KMS-11 (cell line): ENCODE results near the gene PECR.

Source experiments
- H2AFZ ChIP-seq: fragments of 200-600 bp; sonication (generic); 2 replicates; pipeline ENCODE4 v1.6.1; 2016; ENCODE audit warnings: antibody characterized with exemption, mixed run types, low read depth
- H3K27ac ChIP-seq: fragments of 200-600 bp; sonication (generic); 2 replicates; pipeline ENCODE4 v1.6.1; 2016; ENCODE audit warnings: mild to moderate bottlenecking, mixed run types
- H3K27me3 ChIP-seq: fragments of 200-600 bp; sonication (generic); 2 replicates; pipeline ENCODE4 v1.6.1; 2017; ENCODE audit warnings: mild to moderate bottlenecking, low read depth, mixed run types, moderate library complexity; ENCODE audit not compliant: insufficient read depth
- H3K36me3 ChIP-seq: fragments of 200-600 bp; sonication (generic); 2 replicates; pipeline ENCODE4 v1.6.1; 2017; ENCODE audit warnings: mild to moderate bottlenecking, mixed run types; ENCODE audit not compliant: insufficient read depth
- H3K4me1 ChIP-seq: fragments of 200-600 bp; sonication (generic); 2 replicates; pipeline ENCODE4 v1.6.1; 2016; ENCODE audit warnings: mild to moderate bottlenecking, low read depth, mixed run types; ENCODE audit not compliant: poor library complexity, severe bottlenecking
- H3K4me2 ChIP-seq: fragments of 200-600 bp; sonication (generic); 2 replicates; pipeline ENCODE4 v1.7.0; 2016; ENCODE audit warnings: mild to moderate bottlenecking, mixed run types
- H3K4me3 ChIP-seq: fragments of 200-600 bp; sonication (generic); IDR thresholded peaks from 2 replicates; pipeline ENCODE4 v1.6.1; 2017; ENCODE audit warnings: low read depth, low read length, mixed read lengths; ENCODE audit not compliant: insufficient read depth
- H3K79me2 ChIP-seq: fragments of 200-600 bp; sonication (generic); 2 replicates; pipeline ENCODE4 v1.6.1; 2016; ENCODE audit warnings: low read depth, mixed run types; ENCODE audit not compliant: insufficient read depth
- H3K9ac ChIP-seq: fragments of 200-600 bp; sonication (generic); 2 replicates; pipeline ENCODE4 v1.6.1; 2016; ENCODE audit warnings: mild to moderate bottlenecking, mixed run types
- H4K20me1 ChIP-seq: fragments of 200-600 bp; sonication (generic); 2 replicates; pipeline ENCODE4 v1.6.1; 2016; ENCODE audit warnings: mild to moderate bottlenecking, mixed run types; ENCODE audit not compliant: insufficient read depth
- CTCF ChIP-seq: fragments of 200-600 bp; sonication (generic); conservative IDR thresholded peaks from 2 replicates; pipeline ENCODE4 v1.6.1; 2017; ENCODE audit warnings: low read depth, mild to moderate bottlenecking, antibody characterized with exemption, low read length, moderate library complexity, mixed read lengths

Gene PECR

DNA sequence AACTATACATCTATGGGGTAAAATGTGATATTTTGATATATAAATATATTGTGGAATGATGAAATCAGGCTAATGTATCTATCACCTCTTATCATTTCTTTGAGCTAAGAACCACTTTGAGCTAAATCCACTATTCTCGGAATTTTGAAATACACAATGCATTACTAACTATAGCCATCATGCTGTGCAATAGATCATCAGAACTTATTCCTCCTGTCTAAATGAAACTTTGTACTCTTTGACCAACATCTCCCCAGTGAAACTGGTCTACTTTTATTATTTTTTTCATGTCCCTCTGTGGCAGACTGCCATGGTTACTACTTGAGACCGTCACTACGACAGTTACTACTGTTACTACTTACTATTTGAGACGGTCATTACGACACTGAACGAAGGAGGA, 11.4 kb downstream of the PECR start:
- H3K79me2 ChIP-seq = no peaks in the 10 kb centered on the region
- no peak overlapping the region for H2AFZ ChIP-seq
- TF ChIP-seq CTCF = no peak
- no peak overlapping the region for H3K4me2 ChIP-seq
- no peak overlapping the region for H3K9ac ChIP-seq
- no peaks in the 10 kb centered on the region for H3K4me1 ChIP-seq
- no peaks in the 10 kb centered on the region for H3K27me3 ChIP-seq
- no peaks in the 10 kb centered on the region for H4K20me1 ChIP-seq
- no peaks in the 10 kb centered on the region for H3K36me3 ChIP-seq
- H3K27ac ChIP-seq = no peak overlapping the region
- H3K4me3 ChIP-seq = no peak overlapping the region

DNA sequence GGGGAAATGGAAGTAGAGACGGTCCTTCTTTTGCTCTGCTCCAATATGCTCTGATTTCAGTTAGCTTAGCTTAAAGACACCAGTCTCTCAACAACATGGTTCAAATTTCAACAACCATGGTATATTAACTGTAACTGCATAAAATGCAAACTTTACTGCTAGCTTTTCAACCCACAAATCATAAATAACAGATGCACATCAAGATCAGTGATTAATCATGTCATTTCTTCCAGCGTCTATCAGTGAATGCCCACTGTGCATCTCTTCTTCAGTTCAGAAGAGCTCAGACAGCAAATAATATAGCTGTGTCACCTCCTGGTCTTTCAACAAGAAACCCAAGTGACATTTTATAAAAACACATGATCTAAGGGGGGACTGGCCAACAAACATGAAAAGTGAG, 12.6 kb downstream of the PECR start:
- H3K36me3 ChIP-seq = no peaks in the 10 kb centered on the region
- no peaks in the 10 kb centered on the region for H3K79me2 ChIP-seq
- no peak overlapping the region for H3K9ac ChIP-seq
- no peaks in the 10 kb centered on the region for H3K27me3 ChIP-seq
- H3K27ac ChIP-seq = no peak overlapping the region
- no peak for TF ChIP-seq CTCF
- H4K20me1 ChIP-seq = no peaks in the 10 kb centered on the region
- no peak overlapping the region for H2AFZ ChIP-seq
- no peak overlapping the region for H3K4me2 ChIP-seq
- H3K4me1 ChIP-seq = no peaks in the 10 kb centered on the region
- H3K4me3 ChIP-seq = no peak overlapping the region

GRCh38 chr2:216066230-216066629, 15.4 kb downstream of the PECR start:
- H3K36me3 ChIP-seq = no peaks in the 10 kb centered on the region
- H3K4me1 ChIP-seq = peaks cover 5% of the 10 kb centered on the region
- H3K27me3 ChIP-seq = no peaks in the 10 kb centered on the region
- no peak overlapping the region for H3K9ac ChIP-seq
- H3K79me2 ChIP-seq = no peaks in the 10 kb centered on the region
- no peak overlapping the region for H3K4me2 ChIP-seq
- no peak overlapping the region for H2AFZ ChIP-seq
- H4K20me1 ChIP-seq = no peaks in the 10 kb centered on the region
- no peak overlapping the region for H3K4me3 ChIP-seq
- no peak overlapping the region for H3K27ac ChIP-seq
- TF ChIP-seq CTCF = no peak

DNA sequence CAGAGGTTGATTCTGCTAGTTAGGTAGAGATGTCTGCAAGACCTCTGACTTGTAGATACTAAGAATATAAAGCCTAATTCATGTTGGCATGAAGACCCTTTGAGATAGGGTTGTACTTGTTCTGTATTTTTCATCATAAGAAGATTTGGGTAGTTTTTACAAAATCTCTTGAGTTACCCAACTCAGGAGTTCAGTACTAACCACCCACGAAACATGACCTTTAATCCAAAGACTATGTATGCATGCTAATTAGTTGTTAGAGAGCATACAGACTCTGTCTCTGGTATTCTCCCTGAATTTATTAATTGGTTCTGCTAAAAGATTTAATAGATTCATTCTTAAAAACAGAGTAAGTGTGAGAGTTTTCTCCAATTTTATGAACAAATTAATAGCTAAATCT, 16.9 kb downstream of the PECR start:
- Histone ChIP-seq H3K27ac (no peak overlapping the region), H2AFZ (no peak overlapping the region)

More for the DNA sequence above, 16.9 kb downstream of the PECR start:
- H3K36me3 ChIP-seq = no peaks in the 10 kb centered on the region
- no peaks in the 10 kb centered on the region for H3K79me2 ChIP-seq
- H3K27me3 ChIP-seq = no peaks in the 10 kb centered on the region
- peaks cover 6% of the 10 kb centered on the region for H3K4me1 ChIP-seq
- TF ChIP-seq CTCF = no peak
- H3K4me2 ChIP-seq = no peak overlapping the region
- H3K4me3 ChIP-seq = no peak overlapping the region
- H4K20me1 ChIP-seq = no peaks in the 10 kb centered on the region
- H3K9ac ChIP-seq = no peak overlapping the region
